SK-N-SH (cell line): ENCODE results near the gene CNEP1R1. TPM values are rescaled to one million over a fixed set of nuclear protein-coding genes. Genes with fewer than 3 reads are reported as not detected.

ENCODE experiments used
- CTCF ChIA-PET: fragments of 300-600, 350-600 bp; formaldehyde crosslinking; extraction: SDS; loops from one replicate; lab custom pipeline; 2021; lab: Yijun Ruan, JAX
- POLR2A ChIA-PET: fragments of 350-600 bp; sonication (Branson Sonifier 250); formaldehyde crosslinking; extraction: SDS; loops from one replicate; lab custom pipeline; 2020; ENCODE audit warnings: antibody characterized with exemption, inconsistent platforms; lab: Yijun Ruan, JAX
- DNase-seq: peaks from one replicate; pipeline ENCODE4 v3.0.0; 2012
- H2AFZ ChIP-seq: fragments of 200-600 bp; sonication (generic); 2 replicates; pipeline ENCODE4 v1.8.1; 2016; ENCODE audit warnings: antibody characterized with exemption, mild to moderate bottlenecking, low read depth
- H3F3A ChIP-seq: fragments of 200-600 bp; sonication (generic); replicated peaks from 2 replicates; pipeline ENCODE3; 2016; ENCODE audit warnings: antibody characterized with exemption, mild to moderate bottlenecking; ENCODE audit not compliant: insufficient read depth
- H3K27ac ChIP-seq, 2 experiments: fragments of 200-500 bp in 1 of 2; fragments of 200-600 bp in 1 of 2; sonication (Bioruptor generic) in 1 of 2; sonication (generic), shearing (Covaris generic) in 1 of 2; 2 replicates each; pipeline versions ENCODE4 v1.5.1 to v1.6.1; 2014 to 2016; ENCODE audit warnings: low read depth in 2 of 2, inconsistent platforms in 1 of 2, low read length in 1 of 2, mild to moderate bottlenecking in 1 of 2, mixed read lengths in 1 of 2
- H3K27me3 ChIP-seq: fragments of 200-600 bp; sonication (generic), shearing (Covaris generic); 2 replicates; pipeline ENCODE4 v1.6.1; 2016; ENCODE audit warnings: mixed run types; ENCODE audit not compliant: insufficient read depth
- H3K36me3 ChIP-seq, 2 experiments: fragments of 200-500 bp in 1 of 2; fragments of 200-600 bp in 1 of 2; sonication (Bioruptor generic) in 1 of 2; sonication (generic) in 1 of 2; replicated peaks in 1 of 2; 2 replicates each; pipeline versions ENCODE3 to v1.5.1; 2014 to 2016; ENCODE audit warnings: low read length in 1 of 2, mild to moderate bottlenecking in 1 of 2; ENCODE audit not compliant: insufficient read depth in 2 of 2, control insufficient read depth in 1 of 2
- H3K4me1 ChIP-seq, 2 experiments: fragments of 200-500 bp in 1 of 2; fragments of 200-600 bp in 1 of 2; sonication (Bioruptor generic) in 1 of 2; sonication (generic), shearing (Covaris generic) in 1 of 2; 2 replicates each; pipeline versions ENCODE4 v1.5.1 to v1.6.1; 2014 to 2016; ENCODE audit warnings: low read depth in 1 of 2, low read length in 1 of 2, mixed run types in 1 of 2; ENCODE audit not compliant: insufficient read depth in 2 of 2, control insufficient read depth in 1 of 2
- H3K4me2 ChIP-seq: fragments of 200-600 bp; sonication (generic), shearing (Covaris generic); 2 replicates; pipeline ENCODE4 v1.6.1; 2017; ENCODE audit warnings: mixed run types
- H3K4me3 ChIP-seq, 2 experiments: fragments of 200-500 bp in 1 of 2; fragments of 200-600 bp in 1 of 2; sonication (Bioruptor generic) in 1 of 2; sonication (generic), shearing (Covaris generic) in 1 of 2; 2 replicates each; pipeline versions ENCODE4 v1.5.1 to v1.8.1; 2014 to 2016; ENCODE audit warnings: low read depth in 2 of 2, inconsistent platforms in 1 of 2, low read length in 1 of 2, mild to moderate bottlenecking in 1 of 2, mixed read lengths in 1 of 2, moderate library complexity in 1 of 2
- H3K79me2 ChIP-seq: fragments of 200-600 bp; sonication (generic); 2 replicates; pipeline ENCODE4 v1.8.1; 2017; ENCODE audit warnings: mild to moderate bottlenecking; ENCODE audit not compliant: insufficient read depth
- H3K9ac ChIP-seq: fragments of 200-600 bp; sonication (generic); 2 replicates; pipeline ENCODE4 v1.6.1; 2017; ENCODE audit warnings: mixed run types
- H3K9me2 ChIP-seq: fragments of 200-600 bp; sonication (generic); 2 replicates; pipeline ENCODE4 v1.6.1; 2017; ENCODE audit warnings: mixed run types
- H3K9me3 ChIP-seq: fragments of 200-600 bp; sonication (generic); 2 replicates; pipeline ENCODE4 v1.6.1; 2017; ENCODE audit warnings: mixed run types, mild to moderate bottlenecking, moderate library complexity
- H4K20me1 ChIP-seq: fragments of 200-600 bp; sonication (generic); 2 replicates; pipeline ENCODE4 v1.6.1; 2017; ENCODE audit warnings: mild to moderate bottlenecking, mixed run types; ENCODE audit not compliant: insufficient read depth
- CHD2 ChIP-seq: fragments of 150-350 bp; IDR thresholded peaks from 2 replicates; pipeline ENCODE4 v1.6.1; 2018; ENCODE audit warnings: low read length; ENCODE audit not compliant: partially characterized antibody
- EP300 ChIP-seq, 2 experiments: IDR thresholded peaks; 2 replicates each; pipeline versions ENCODE4 v1.4.0 to v1.6.1; 2012; ENCODE audit warnings: borderline replicate concordance in 1 of 2, low read depth in 1 of 2, low read length in 1 of 2
- IRF3 ChIP-seq: fragments of 150-350 bp; IDR thresholded peaks from 2 replicates; pipeline ENCODE4 v1.6.1; 2016; ENCODE audit warnings: mild to moderate bottlenecking, low read depth, low read length
- MAX ChIP-seq: IDR thresholded peaks from 2 replicates; pipeline ENCODE4 v1.4.0; 2012; ENCODE audit warnings: low read depth
- NFIC ChIP-seq: IDR thresholded peaks from 2 replicates; pipeline ENCODE4 v1.4.0; 2012; ENCODE audit warnings: borderline replicate concordance
- RFX5 ChIP-seq: IDR thresholded peaks from 2 replicates; pipeline ENCODE4 v1.6.1; 2012; ENCODE audit warnings: mild to moderate bottlenecking, improper control_type of control experiment, low read length
- USF1 ChIP-seq: IDR thresholded peaks from 2 replicates; pipeline ENCODE4 v1.4.0; 2012; ENCODE audit warnings: low read depth, borderline replicate concordance
- WGBS: methylation state at CpG from one replicate; pipeline ENCODE4 v1.1.6; 2017; ENCODE audit warnings: low lambda C conversion rate; 5-methylcytosine and 5-hydroxymethylcytosine counted together
- polyA plus RNA-seq, 3 experiments: library from polyadenylated mRNA; depleted of rRNA; stranded (reverse); fragments of >200 nt; gene quantifications; 2 replicates each; pipeline ENCODE4 v1.2.3, GENCODE V29; 2012

The CNEP1R1 gene
- polyA plus RNA-seq, 1 of the 3 experiments (the other 2 are of a cell fraction): 19.2 TPM

- ChIA-PET POLR2A (no interaction called here), CTCF (interaction anchor here (4.1 kb wide), 1 partner anchor 13 kb away, joined by 22 read pairs; the partner anchor contains the start of gene CNEP1R1)
Observed at GRCh38 chr16:50038286-50038685, 13.3 kb downstream of the CNEP1R1 start.

GRCh38 chr16:50038756-50039529 lies 13.9 kb downstream of the CNEP1R1 start:
- POLR2A ChIA-PET: no interaction called here
- H3K9ac ChIP-seq: no peak overlapping the region
- CTCF ChIA-PET: interaction anchor here (4.1 kb wide), 1 partner anchor 14 kb away, joined by 22 read pairs; the partner anchor contains the start of gene CNEP1R1
- peaks cover 29 to 32% of the 10 kb centered on the region in 2 experiments for H3K36me3 ChIP-seq
- H3K9me2 ChIP-seq: no peaks in the 10 kb centered on the region
- no peaks in the 10 kb centered on the region for H3K79me2 ChIP-seq
- H2AFZ ChIP-seq: no peak overlapping the region
- no peaks in the 10 kb centered on the region for H3K9me3 ChIP-seq
- H4K20me1 ChIP-seq: no peaks in the 10 kb centered on the region
- H3K27me3 ChIP-seq: no peaks in the 10 kb centered on the region
- WGBS: 86% methylated on average over 5 of the region's 5 CpGs
- peaks cover 2 to 14% of the 10 kb centered on the region in 2 experiments; a peak in 2 of 4 replicates for H3K4me1 ChIP-seq
- no peak for DNase-seq
- no peak overlapping the region for H3K4me2 ChIP-seq
- H3F3A ChIP-seq: peaks cover 23% of the 10 kb centered on the region
- no peak overlapping the region for H3K27ac ChIP-seq
- TF ChIP-seq MAX: no peak
- no peak overlapping the region for H3K4me3 ChIP-seq

More at GRCh38 chr16:50038286-50038685, 13.3 kb downstream of the CNEP1R1 start:
- Histone ChIP-seq H3K36me3 (peaks cover 31 to 35% of the 10 kb centered on the region in 2 experiments), H3F3A (peaks cover 23% of the 10 kb centered on the region), H3K4me2 (no peak overlapping the region), H3K9me3 (no peaks in the 10 kb centered on the region), H3K4me1 (peaks cover 2 to 14% of the 10 kb centered on the region in 2 experiments; a peak in 2 of 4 replicates), H3K27ac (no peak overlapping the region), H3K9ac (no peak overlapping the region), H3K79me2 (no peaks in the 10 kb centered on the region), H3K4me3 (no peak overlapping the region), H3K9me2 (no peaks in the 10 kb centered on the region), H4K20me1 (no peaks in the 10 kb centered on the region), H2AFZ (no peak overlapping the region), H3K27me3 (no peaks in the 10 kb centered on the region)
- 94% methylated on average over 4 of the region's 4 CpGs for WGBS
- TF ChIP-seq CHD2: no peak
- TF ChIP-seq NFIC: no peak
- TF ChIP-seq USF1: no peak
- TF ChIP-seq IRF3: no peak
- DNase-seq: no peak

- Histone ChIP-seq H3K4me1 (peaks cover 2 to 14% of the 10 kb centered on the region in 2 experiments; a peak in 2 of 4 replicates), H3K9me3 (no peaks in the 10 kb centered on the region), H3K9me2 (no peaks in the 10 kb centered on the region), H2AFZ (no peak overlapping the region), H4K20me1 (no peaks in the 10 kb centered on the region), H3K27ac (no peak overlapping the region), H3K9ac (no peak overlapping the region), H3K4me2 (no peak overlapping the region), H3K4me3 (no peak overlapping the region), H3K36me3 (peaks cover 24 to 25% of the 10 kb centered on the region in 2 experiments), H3K79me2 (no peaks in the 10 kb centered on the region), H3K27me3 (no peaks in the 10 kb centered on the region), H3F3A (peaks cover 23% of the 10 kb centered on the region)
- TF ChIP-seq EP300 (IDR thresholded peaks at IDR 0.05; ENCODE audit: borderline replicate concordance in 1 of 2, low read depth in 1 of 2, low read length in 1 of 2): no peak
- no peak for TF ChIP-seq MAX
- TF ChIP-seq RFX5: no peak
- DNase-seq: no peak
- POLR2A ChIA-PET: interaction anchor here (0.6 to 1.0 kb wide), 2 partner anchors 8 to 15 kb away, joined by 3 read pairs; partner anchors contain the start of gene CNEP1R1
- 95% methylated on average over 8 of the region's 8 CpGs for whole genome bisulfite sequencing
- CTCF ChIA-PET: interaction anchor here (1.3 to 4.1 kb wide), 2 partner anchors 15 to 171 kb away, joined by 3 to 22 read pairs; partner anchors contain the start of gene CNEP1R1
Observed at GRCh38 chr16:50040018-50040417, 15.0 kb downstream of the CNEP1R1 start.
